NCI-H128 (cell line): ENCODE data around the gene NECAB2.

ENCODE experiments used
- DNase-seq: peaks from one replicate; lab custom pipeline; 2025; ENCODE audit not compliant: unreplicated experiment; lab: John Stamatoyannopoulos, UW

The NECAB2 gene

GRCh38 chr16:83951544-83951943 is 16.5 kb upstream of the NECAB2 start:
- no peak for DNase-seq

GRCh38 chr16:83952587-83952939 is 15.5 kb upstream of the NECAB2 start:
- DNase-seq = no peak

- DNase-seq = peak; percentile 12
Observed at GRCh38 chr16:83952940-83953795, 14.9 kb upstream of the NECAB2 start, which contains the start of gene OSGIN1. OSGIN1 (plus strand) TSS chr16:83953240; CDS start chr16:83957672, 4,432 bp downstream.

- no peak for DNase-seq
Observed at GRCh38 chr16:83953796-83954576, 14.1 kb upstream of the NECAB2 start.

- DNase-seq = no peak
Observed at GRCh38 chr16:83954577-83955016, 13.4 kb upstream of the NECAB2 start.

- no peak for DNase-seq
Observed at GRCh38 chr16:83955218-83956130, 12.6 kb upstream of the NECAB2 start.

GRCh38 chr16:83956336-83957289 is 11.4 kb upstream of the NECAB2 start:
- DNase-seq = peak; percentile 30

GRCh38 chr16:83957296-83957855 is 10.7 kb upstream of the NECAB2 start:
- no peak for DNase-seq

- DNase-seq = no peak
Observed at GRCh38 chr16:83958137-83958845, 9.8 kb upstream of the NECAB2 start.

GRCh38 chr16:83958846-83959565 is 9.0 kb upstream of the NECAB2 start:
- no peak for DNase-seq

- DNase-seq = no peak
Observed at GRCh38 chr16:83959656-83960434, 8.2 kb upstream of the NECAB2 start.

- DNase-seq = no peak
Observed at GRCh38 chr16:83960521-83961249, 7.4 kb upstream of the NECAB2 start.

GRCh38 chr16:83961591-83961990 is 6.5 kb upstream of the NECAB2 start:
- no peak for DNase-seq

- no peak for DNase-seq
Observed at GRCh38 chr16:83963277-83964119, 4.5 kb upstream of the NECAB2 start.

- DNase-seq = no peak
Observed at GRCh38 chr16:83964684-83965443, 3.2 kb upstream of the NECAB2 start.
